PFSK-1 (cell line): Measurements from ENCODE around the gene INA.

Experiments
- FOXP2 ChIP-seq: optimal IDR thresholded peaks from 2 replicates; pipeline ENCODE3; 2011; ENCODE audit warnings: borderline replicate concordance, control low read depth, inconsistent platforms; ENCODE audit not compliant: insufficient read depth; ENCODE audit errors: extremely low read length, extremely low read depth
- POLR2AphosphoS5 ChIP-seq: IDR thresholded peaks from 2 replicates; pipeline ENCODE4 v1.6.1; 2012; ENCODE audit warnings: low read depth, mild to moderate bottlenecking, control low read depth, low read length, moderate library complexity
- SIN3A ChIP-seq: IDR thresholded peaks from 2 replicates; pipeline ENCODE4 v1.6.1; 2012; ENCODE audit warnings: mild to moderate bottlenecking, low read length, moderate library complexity, borderline replicate concordance; ENCODE audit not compliant: insufficient read depth
- TAF1 ChIP-seq: IDR thresholded peaks from 2 replicates; pipeline ENCODE4 v1.6.1; 2012; ENCODE audit warnings: low read length, control low read depth, borderline replicate concordance; ENCODE audit not compliant: insufficient read depth
- TF ChIP-seq, protein P1 (sequence below), 2 experiments: IDR thresholded peaks; 2 replicates each; pipeline versions ENCODE4 v1.6.1 to v1.8.0; 2011 to 2012; ENCODE audit warnings: low read depth in 2 of 2, low read length in 2 of 2, control low read depth in 1 of 2, inconsistent platforms in 1 of 2, mild to moderate bottlenecking in 1 of 2, moderate library complexity in 1 of 2; ENCODE audit not compliant: insufficient read depth in 1 of 2

INA gene

DNA sequence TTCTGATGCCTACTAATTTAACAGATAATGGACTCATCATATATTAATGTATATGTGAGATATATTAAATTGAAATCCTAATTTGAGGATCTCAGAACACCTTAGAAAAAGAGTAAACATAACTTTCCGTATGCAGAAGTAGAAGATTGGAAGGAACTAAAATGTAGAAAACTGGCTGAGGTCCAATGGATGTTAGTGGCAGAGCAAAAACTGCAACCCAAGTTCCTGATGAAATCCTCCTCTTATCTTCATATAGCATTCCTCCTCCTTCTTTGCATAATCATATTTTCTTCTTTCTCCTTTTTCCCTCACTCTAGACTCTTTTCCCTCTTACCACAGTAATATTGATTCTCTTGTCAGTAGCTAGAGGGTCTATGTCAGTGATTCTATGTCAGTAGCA is 6.0 kb downstream of the INA start:
- TF ChIP-seq POLR2AphosphoS5 (no peak), FOXP2 (no peak)

DNA sequence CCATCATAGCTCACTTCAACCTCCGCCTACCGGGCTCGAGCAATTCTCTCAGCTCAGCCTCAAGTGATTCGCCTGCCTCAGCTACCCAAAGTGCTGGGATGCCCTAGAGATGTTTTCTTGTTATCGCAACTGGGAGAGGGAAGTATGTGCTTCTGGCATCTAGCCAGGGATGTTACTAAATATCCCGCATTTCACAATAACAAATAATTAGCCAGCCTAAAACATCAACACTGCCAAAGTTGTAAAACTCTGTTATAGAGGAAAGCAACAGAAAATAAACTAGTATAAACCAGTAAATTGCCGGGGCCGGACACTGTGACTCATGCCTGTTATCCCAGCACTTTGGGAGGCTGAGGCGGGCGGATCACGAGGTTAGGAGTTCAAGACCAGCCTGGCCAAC is 7.2 kb downstream of the INA start:
- TF ChIP-seq POLR2AphosphoS5 (no peak), FOXP2 (no peak)

DNA sequence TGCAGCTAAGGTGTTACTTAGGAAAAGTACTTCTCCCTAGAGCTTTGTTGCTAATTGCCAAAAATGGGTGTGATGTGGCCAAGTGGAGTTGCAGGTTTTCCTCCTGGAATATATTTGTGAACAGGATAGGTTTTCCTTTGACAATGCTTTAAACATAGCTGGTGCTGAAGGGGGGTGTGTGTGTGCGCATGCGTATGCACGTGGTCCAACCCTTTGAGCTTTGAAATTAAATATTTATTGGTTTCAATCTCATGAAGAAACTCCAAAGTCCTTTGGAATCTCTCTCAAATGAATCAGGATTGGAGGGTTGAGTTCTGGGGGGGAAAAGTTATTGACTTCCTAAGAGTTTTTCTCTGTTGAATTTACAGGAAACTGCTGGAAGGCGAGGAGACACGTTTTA is 11.1 kb downstream of the INA start:
- TF ChIP-seq SIN3A (no peak), FOXP2 (no peak), POLR2AphosphoS5 (no peak), TAF1 (no peak)
- TF ChIP-seq, protein P1, sequence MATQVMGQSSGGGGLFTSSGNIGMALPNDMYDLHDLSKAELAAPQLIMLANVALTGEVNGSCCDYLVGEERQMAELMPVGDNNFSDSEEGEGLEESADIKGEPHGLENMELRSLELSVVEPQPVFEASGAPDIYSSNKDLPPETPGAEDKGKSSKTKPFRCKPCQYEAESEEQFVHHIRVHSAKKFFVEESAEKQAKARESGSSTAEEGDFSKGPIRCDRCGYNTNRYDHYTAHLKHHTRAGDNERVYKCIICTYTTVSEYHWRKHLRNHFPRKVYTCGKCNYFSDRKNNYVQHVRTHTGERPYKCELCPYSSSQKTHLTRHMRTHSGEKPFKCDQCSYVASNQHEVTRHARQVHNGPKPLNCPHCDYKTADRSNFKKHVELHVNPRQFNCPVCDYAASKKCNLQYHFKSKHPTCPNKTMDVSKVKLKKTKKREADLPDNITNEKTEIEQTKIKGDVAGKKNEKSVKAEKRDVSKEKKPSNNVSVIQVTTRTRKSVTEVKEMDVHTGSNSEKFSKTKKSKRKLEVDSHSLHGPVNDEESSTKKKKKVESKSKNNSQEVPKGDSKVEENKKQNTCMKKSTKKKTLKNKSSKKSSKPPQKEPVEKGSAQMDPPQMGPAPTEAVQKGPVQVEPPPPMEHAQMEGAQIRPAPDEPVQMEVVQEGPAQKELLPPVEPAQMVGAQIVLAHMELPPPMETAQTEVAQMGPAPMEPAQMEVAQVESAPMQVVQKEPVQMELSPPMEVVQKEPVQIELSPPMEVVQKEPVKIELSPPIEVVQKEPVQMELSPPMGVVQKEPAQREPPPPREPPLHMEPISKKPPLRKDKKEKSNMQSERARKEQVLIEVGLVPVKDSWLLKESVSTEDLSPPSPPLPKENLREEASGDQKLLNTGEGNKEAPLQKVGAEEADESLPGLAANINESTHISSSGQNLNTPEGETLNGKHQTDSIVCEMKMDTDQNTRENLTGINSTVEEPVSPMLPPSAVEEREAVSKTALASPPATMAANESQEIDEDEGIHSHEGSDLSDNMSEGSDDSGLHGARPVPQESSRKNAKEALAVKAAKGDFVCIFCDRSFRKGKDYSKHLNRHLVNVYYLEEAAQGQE (IDR thresholded peaks at IDR 0.05; ENCODE audit: insufficient read depth in 1 of 2, low read depth in 2 of 2, low read length in 2 of 2), result no peak

DNA sequence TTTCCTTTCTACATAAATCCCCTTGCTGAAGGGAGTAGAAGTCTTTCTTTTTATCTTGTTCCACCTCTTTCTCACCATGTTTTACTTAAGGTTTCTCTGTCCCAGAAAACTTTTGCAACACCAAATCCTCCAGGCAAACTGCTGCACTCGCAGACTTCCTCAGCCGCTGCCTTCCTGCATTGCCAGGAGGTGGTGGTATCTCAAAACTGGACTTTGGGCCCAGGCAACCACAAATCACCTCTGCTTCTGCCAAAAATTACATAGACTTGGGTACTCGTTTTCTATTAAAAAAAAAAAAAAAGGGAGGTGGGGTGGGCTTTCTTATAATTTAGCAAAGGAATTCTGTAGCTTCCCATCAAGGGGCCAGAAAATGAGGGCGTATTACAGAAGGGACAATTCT is 14.7 kb downstream of the INA start:
- TF ChIP-seq POLR2AphosphoS5 (no peak), TAF1 (no peak), SIN3A (no peak), FOXP2 (no peak)
- TF ChIP-seq, protein P1 (IDR thresholded peaks at IDR 0.05; ENCODE audit: insufficient read depth in 1 of 2, low read depth in 2 of 2, low read length in 2 of 2), result no peak

DNA sequence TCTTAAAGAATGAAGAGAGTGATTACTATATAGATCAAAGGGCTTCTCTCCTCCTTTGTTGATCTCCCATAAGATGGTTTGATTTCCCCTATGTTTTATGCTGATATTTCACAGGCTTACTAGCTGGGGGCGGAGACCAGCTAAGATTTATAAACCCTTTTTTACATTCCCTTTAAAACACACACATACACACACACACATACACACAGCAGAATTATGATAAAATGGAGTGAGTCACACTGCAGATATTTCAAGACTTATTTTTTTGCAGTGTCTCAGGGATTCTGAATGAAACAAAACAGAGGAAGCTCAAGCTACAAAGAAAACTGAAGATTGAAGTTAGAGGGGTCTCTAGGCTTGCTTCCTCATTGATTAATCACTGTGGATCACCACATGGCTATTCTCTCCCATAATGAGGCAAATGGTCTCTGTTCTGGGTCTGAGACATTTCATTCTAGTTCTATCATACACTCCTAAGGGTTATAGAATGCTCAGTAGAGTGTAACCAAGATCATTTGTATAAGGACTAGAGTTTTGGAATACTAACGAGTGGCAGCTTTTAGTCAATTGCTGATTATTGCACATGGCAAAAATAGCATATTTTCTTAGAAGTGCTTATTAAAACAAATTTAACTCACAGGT is 18.6 kb downstream of the INA start:
- TF ChIP-seq, protein P1 (IDR thresholded peaks at IDR 0.05; ENCODE audit: insufficient read depth in 1 of 2, low read depth in 2 of 2, low read length in 2 of 2), result no peak
- TF ChIP-seq TAF1, result no peak
- TF ChIP-seq SIN3A, result no peak
- no peak for TF ChIP-seq FOXP2
- TF ChIP-seq POLR2AphosphoS5, result no peak

DNA sequence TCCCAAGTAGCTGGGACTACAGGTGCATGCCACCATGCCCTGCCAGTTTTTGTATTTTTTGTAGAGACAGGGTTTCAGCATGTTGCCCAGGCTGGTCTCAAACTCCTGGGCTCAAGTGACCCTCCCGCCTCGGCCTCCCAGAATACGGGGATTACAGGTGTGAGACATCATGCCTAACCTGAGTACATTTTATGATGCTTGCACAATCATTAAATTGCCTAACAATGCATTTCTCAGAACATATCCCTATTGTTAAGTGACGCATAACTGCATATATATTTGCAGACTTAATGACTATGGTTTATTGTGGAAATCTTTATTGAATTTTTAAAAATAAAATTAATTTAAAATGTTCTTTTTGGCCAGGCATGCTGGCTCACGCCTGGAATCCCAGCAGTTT is 30.7 kb downstream of the INA start:
- TF ChIP-seq FOXP2, result no peak
- TF ChIP-seq, protein P1 (IDR thresholded peaks at IDR 0.05; ENCODE audit: insufficient read depth in 1 of 2, low read depth in 2 of 2, low read length in 2 of 2), result no peak
- TF ChIP-seq TAF1, result no peak
- no peak for TF ChIP-seq POLR2AphosphoS5
- no peak for TF ChIP-seq SIN3A
